Measurements from ENCODE around the gene DIAPH1.

DIAPH1 gene

DNA sequence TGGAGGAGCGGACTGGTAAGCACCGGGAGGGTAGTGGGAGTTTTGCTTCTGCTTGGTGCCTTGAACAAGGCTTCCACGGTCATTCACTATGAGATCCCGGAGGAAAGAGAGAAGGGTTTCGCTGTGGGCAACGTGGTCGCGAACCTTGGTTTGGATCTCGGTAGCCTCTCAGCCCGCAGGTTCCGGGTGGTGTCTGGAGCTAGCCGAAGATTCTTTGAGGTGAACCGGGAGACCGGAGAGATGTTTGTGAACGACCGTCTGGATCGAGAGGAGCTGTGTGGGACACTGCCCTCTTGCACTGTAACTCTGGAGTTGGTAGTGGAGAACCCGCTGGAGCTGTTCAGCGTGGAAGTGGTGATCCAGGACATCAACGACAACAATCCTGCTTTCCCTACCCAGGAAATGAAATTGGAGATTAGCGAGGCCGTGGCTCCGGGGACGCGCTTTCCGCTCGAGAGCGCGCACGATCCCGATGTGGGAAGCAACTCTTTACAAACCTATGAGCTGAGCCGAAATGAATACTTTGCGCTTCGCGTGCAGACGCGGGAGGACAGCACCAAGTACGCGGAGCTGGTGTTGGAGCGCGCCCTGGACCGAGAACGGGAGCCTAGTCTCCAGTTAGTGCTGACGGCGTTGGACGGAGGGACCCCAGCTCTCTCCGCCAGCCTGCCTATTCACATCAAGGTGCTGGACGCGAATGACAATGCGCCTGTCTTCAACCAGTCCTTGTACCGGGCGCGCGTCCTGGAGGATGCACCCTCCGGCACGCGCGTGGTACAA is 142.5 kb downstream of the DIAPH1 start:
- no peak for DNase-seq

DNA sequence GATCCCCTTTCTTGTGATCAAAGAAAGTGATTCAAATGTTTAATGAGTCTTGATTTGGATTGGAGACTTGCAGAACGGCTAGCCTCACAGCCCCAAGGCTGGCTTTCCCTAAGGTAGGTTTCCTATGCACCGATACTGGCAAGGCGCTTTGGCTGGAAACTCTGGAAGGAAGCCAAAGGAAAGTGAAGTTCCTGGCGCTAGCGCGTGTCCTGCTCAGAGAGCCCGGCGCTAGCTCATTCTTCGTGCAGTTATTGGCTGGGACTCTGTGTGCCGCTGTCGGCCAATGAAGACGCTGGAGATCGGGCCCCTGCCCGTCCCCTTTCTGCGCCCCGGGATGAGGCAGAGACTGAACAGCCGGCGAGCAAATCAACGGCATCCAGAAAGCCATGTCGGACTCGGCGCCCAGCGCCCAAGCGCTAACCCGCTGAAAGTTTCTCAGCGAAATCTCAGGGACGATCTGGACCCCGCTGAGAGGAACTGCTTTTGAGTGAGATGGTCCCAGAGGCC is 143.1 kb downstream of the DIAPH1 start, which contains the start of gene PCDHGC3:
TSS of gene PCDHGC3 (plus strand) at position 342 of the 507 bp plus-strand sequence. CDS start at position 493, 151 bp downstream.
- no peak for DNase-seq

DNA sequence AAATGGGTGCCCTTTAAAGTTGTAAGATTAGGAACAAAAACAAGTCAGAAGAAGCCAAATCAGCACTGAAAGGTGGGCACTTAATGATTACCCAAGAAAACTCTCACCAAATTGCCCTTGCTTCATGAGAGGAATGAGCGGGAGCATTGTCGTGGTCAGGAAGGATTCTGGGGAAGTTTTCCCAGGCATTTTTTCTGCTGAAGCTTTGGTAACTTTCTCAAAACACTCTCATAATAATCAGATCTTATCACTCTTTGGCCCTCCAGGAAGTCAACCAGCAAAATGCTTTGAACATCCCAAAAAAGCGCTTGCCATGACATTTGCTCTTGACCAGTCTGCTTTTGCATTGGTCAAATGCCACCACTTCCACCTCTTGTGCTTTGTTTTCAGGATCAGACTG is 153.4 kb downstream of the DIAPH1 start:
- no peak for DNase-seq
